NCI-H526 treated with DMSO at 0.1 percent for 48 hours (cell line): ENCODE results near the gene CECR2.

Experiments used
- DNase-seq: peaks from one replicate; lab custom pipeline; 2025; lab: John Stamatoyannopoulos, UW

The CECR2 gene

DNA sequence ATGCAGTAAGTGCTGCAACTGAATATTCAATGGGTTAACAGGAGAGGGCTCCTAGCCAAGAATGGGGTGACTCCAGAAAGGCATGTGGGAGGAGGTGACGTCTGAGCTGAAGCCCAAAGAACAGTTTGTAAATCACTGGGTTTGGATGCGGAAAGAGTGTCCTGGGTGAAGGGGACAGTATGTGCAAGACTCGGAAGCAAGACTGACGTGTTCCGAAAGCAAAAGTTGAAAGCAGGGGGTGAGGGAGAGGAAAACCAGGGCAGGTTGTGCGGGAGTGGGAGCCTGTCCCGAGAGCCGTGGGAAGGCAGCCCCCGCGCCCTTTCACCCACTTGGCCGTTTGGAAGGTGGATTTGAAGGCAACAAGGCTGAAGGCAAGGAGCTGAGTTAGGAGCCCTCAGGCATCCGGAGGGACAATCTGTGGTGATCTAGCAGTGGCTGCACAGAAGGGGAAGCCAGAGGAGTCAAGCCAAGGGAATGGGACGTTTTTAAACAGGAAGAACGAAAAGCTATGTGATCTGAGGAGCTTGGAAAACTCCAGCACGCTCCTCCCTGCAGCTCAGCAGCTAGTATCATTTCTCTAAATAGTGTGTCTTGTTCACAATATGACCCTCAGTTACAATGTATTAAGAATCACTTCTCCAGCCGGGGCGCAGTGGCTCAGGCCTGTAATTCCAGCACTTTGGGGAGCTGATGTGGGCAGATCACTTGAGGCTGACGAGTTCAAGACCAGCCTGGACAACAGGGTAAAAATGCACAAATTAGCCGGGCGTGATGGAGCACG lies 201.8 kb downstream of the CECR2 start:
- DNase-seq = no peak

- no peak for DNase-seq
Measured at GRCh38 chr22:17575151-17575550, 205.9 kb downstream of the CECR2 start.

DNA sequence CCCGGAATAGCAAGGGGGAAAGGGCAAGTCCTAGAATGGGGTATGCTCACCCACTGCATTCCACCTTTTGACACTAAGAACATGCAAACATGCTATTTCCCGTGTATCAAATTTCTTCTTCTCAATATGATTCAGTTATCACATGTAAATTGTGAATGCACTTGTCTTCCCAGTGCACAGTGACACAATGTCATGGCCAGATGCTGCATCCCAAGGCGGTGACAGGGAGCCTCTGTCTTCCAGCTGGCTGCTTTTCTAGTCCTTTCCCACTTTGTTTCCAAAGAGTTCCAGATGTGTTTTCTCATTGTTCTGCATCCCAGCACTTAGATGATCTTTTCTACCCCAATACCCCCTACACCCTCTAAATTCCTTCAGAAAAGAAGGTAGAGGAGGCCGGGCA lies 206.4 kb downstream of the CECR2 start:
- no peak for DNase-seq

GRCh38 chr22:17576470-17576869 lies 207.2 kb downstream of the CECR2 start:
- DNase-seq = no peak

DNA sequence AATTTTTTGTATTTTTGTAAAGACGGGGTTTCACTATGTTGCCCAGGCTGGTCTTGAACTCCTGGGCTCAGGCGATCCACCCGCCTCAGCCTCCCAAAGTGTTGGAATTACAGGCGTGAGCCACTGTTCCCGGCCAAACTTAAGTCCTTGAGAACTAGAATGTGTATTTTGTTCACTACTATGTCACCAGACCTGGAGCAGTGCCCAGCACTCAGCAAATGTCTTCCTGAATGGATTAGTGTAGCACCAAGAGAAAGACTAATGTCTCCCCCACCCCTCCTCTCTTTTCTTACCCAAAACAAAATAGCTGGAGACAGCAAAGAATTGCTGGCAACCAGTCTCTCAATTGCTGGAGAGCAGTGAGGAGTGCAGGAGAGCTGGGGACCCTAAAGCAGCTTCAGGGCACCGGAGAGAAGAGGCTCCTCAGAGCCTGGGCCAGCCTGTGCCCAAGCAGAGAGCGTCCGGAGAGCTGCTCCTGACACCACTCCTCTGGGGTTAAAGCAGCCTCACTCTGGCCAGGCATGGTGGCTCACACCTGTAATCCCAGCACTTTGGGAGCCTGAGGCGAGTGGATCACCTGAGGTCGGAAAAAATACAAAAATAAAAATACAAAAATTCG lies 209.0 kb downstream of the CECR2 start:
- DNase-seq = no peak

DNA sequence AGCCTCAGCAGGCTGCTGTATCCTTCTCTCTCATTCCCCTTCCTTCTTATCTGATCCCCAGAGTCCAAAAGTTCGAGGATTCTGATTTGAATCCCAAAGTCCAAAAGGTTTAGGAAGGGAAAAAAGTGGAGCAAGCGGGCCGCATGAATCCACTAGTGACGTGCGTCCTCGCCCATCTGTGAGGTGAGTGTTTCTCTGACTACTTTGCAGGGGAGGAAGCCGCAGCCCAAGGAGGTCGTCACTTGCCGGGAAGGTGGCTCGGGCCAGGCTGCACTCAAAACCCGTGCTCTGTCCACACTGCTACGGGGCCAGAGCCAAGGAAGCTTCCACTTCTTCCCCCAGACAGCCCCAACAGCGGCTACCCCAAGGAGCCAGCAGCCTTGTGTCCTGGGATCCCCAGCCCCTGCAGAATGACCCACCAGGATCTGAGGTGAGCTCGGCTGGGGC lies 210.3 kb downstream of the CECR2 start:
- no peak for DNase-seq

GRCh38 chr22:17580441-17581031 lies 211.3 kb downstream of the CECR2 start:
- no peak for DNase-seq

DNA sequence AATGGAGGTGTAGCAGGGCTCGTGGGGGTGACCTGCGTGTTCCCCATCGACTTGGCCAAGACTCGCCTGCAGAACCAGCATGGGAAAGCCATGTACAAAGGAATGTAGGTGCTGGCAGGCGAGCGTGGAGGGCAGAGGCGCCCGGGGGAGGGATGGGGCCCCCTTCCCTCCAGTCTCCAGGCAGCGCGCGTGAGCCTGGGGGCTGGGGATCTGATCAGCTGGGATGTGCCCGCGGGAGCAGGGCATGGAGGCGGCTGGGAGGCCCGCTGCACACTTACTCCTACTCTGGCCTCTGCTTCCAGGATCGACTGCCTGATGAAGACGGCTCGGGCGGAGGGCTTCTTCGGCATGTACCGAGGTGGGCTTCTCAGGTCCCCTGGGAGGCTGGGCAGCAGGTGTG lies 211.8 kb downstream of the CECR2 start:
- no peak for DNase-seq

- no peak for DNase-seq
Measured at GRCh38 chr22:17581631-17582030, 212.4 kb downstream of the CECR2 start.

DNA sequence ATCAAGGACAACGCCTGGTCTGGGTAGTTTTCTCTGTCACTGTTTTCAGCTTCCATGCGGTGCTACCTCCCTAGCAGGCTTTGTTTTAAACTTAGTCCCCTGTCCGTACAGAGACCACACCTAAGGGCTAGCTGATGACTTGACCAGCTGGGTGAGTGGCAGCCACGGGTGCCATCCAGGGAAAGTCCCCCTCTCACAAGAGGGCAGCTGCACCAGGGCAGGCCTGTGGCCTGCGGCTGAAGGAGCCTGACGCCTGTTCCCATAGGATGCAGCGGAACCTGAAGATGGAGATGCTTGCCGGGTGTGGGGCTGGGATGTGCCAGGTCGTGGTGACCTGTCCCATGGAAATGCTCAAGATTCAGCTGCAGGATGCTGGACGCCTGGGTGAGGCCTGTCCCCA lies 213.9 kb downstream of the CECR2 start:
- no peak for DNase-seq

DNA sequence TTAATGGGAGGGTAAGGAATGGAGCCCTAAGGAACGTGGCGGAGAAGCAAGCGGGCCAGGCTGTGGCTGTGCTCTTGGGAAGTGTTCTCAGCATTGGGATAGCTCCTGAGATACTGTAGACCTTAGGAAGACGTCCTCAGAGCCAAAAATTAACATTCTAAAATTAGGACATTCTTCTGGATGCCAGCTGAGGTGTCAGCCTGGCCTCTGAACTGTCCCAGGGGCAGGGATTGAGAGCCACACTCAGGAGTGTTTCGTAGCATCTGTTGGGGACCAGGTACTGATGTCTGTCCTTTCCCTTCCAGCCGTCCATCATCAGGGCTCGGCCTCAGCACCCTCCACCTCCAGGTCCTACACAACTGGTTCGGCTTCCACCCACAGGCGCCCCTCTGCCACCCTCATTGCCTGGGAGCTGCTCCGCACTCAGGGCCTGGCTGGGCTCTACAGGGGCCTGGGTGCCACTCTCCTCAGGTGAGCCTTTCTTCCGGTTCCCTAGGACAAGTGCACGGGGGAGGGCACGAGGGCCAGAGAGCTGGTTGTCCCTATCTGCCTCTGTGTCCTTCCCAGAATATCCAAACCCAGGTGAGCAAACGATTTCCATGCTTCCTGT lies 217.7 kb downstream of the CECR2 start:
- DNase-seq = no peak

- DNase-seq = no peak
Measured at GRCh38 chr22:17587629-17588028, 218.4 kb downstream of the CECR2 start.

- no peak for DNase-seq
Measured at GRCh38 chr22:17588606-17589005, 219.3 kb downstream of the CECR2 start.

DNA sequence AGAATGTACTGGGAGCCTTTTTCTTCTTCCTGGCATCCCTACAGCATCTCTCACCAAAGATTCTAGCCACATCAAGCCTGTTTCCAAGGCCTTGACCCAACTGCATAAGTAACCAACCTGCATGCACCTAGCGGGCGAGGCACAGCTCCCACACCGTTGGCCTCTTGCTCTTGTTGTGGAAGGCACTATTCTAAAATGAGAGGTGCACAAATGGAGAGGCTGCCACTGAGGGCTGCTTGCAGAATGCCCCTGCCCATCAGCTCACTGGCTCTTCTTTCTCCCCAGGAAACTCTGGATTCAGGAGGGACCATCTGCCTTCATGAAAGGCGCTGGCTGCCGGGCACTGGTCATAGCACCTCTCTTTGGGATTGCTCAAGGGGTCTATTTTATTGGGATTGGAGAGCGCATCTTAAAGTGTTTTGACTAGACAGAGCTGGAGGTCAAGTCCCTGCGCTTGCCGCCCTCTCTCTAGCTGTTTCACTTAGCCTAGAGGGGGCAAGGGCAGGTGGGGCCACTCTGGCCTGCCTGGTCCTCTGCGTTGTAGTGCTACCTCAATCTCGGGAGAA lies 220.6 kb downstream of the CECR2 start:
- no peak for DNase-seq

- no peak for DNase-seq
Measured at GRCh38 chr22:17590586-17590985, 221.3 kb downstream of the CECR2 start.

- DNase-seq = no peak
Measured at GRCh38 chr22:17592201-17592600, 222.9 kb downstream of the CECR2 start.

DNA sequence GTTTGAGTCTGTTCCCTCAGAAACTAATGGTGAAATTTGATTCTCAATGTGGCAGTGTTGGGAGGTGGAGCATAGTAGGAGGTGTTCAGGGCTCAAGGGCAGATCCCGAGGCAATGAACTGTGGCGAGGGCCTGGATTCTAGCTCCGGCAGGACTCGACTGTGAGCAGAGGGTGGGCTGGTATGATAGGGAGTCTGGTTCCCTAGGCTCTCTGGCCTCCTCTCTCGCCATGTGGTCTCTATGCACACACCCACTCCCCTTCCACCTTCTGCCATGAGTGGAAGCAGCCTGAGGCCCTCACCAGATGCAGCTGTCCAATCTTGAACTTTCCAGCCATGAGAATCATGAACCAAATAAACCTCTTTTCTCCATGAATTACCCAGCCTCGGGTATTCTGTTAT lies 227.0 kb downstream of the CECR2 start:
- DNase-seq = no peak

DNA sequence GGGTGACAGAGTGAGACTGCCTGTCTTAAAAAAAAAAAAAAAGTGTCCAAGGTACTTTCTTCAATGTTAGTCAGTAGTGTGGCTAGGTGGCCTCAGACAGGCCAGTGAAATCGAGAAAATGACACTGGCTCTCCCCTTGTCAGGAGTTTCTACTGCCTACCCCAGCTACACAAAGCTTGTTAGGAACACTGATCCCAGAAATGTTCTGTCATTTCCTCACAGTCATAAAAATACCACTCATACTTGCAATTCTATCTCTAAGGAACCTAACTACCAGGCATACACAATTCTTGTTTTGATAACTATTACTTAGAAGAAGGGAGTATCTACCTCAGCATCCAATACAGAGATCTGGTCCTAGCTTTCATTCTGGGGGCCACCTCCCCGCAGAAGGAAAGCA lies 228.0 kb downstream of the CECR2 start:
- DNase-seq = no peak

DNA sequence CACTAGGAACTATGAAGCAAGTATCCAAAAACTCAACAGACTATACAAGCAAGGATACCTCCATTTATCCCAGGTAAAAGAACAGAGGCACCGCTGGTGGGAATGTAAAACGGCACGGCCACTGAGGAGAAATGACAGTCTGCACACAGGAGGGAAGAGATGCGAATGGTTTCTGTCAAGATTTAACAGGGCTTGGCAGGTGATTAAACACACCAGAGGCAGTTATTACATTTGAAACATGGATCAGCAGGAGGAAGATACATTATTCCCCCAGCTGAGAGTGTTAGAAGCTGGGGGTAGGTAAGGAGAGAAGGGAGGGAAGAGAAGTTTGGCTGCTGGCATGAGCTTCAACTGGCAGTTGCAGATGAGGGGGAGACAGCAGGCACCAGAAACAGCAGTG lies 229.1 kb downstream of the CECR2 start:
- no peak for DNase-seq

GRCh38 chr22:17601031-17601430 lies 231.8 kb downstream of the CECR2 start:
- DNase-seq = no peak

- DNase-seq = no peak
Measured at GRCh38 chr22:17603668-17604067, 234.4 kb downstream of the CECR2 start.

DNA sequence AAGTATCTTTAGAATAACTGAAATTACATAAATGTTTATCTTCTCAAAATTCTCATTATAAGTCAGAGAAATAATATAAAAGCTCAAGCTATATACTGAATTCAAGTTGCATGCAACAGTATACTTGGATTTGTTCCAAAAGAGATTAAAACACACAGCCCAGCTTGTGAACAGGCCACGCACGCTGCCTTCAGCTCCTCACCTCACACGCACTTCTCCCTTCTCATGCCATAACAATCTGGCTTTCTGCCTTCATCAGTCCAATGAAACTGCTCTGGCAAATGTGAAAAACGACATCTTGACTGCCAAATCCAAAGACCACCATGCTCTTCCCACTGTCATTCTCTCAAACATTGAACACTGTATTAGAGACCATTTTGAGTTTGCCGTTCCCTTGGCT lies 237.2 kb downstream of the CECR2 start:
- no peak for DNase-seq
